HG02943 (cell line): ENCODE data around the gene CCDC7.
A peak's percentile ranks its signal among the peaks of the same experiment; 100 is the strongest.
"Not testable (repeated sequence)": the region's sequence is repeated elsewhere in the genome, so short reads cannot be mapped to it uniquely, and the experiment has no call there.

ENCODE experiments used
- ATAC-seq: cut with Tn5 transposase; IDR thresholded peaks from one replicate; pipeline ENCODE4 v1.9.1; 2021; ENCODE audit warnings: mild to moderate bottlenecking, low read depth, moderate library complexity; ENCODE audit not compliant: unreplicated experiment

The CCDC7 gene

DNA sequence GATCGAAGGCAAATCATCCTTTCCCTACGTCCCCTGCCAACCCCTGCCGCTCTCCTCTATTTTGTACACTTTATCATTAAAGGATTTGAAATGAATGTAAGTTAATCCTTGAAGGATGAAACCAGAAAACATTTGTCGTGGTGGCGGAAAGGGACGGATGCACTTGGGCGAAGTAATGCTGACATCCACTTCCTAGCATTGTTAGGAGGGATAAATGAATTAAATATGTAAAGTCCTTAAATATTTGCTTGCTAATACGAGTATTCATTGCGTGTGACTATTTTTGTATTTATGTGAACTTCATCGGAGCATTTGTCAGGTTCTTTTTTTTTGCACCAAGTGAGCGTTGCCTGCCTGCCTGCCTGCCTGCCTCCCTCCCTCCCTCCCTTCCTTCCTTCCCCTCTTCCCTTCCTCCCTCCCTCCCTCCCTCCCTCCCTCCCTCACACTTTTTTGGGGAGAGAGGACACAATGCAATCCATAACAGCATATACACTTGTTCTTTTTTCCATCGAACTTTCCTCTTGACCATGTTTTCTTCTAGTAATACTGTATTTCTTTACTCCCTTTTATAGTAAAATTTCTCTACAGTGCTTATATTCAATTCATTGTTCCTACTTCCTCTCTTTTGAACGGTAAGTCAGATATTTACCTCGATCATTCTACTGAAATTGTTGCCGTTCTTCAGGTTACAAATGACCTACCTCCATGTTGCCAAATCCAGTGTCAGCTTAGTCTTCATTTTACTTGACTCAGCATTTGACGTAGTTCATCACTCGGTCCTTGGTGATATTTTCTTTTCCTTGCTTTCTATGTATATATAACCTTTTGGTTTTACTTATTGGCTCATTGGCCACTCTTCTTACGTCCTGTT, 831 bp downstream of the CCDC7 start:
- peak; percentile 12 for ATAC-seq

DNA sequence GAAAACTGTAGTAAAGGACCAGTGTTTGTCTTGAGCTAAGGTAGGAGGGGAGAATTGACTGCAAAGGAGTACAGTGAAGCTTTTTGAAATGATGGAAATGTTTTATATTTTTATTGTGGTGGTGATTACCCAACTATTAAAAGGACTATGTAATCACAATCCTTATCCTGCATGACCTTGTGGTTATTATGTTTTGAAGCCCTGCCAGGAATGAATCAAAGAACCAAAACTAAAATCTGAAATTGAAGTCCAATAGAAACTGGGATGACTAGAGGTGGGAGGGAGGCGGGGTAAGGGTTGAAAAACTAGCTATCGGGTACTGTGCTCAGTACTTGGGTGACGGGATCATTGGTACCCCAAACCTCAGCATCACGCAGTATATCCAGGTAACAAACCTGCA, 8.2 kb downstream of the CCDC7 start:
- no peak for ATAC-seq

DNA sequence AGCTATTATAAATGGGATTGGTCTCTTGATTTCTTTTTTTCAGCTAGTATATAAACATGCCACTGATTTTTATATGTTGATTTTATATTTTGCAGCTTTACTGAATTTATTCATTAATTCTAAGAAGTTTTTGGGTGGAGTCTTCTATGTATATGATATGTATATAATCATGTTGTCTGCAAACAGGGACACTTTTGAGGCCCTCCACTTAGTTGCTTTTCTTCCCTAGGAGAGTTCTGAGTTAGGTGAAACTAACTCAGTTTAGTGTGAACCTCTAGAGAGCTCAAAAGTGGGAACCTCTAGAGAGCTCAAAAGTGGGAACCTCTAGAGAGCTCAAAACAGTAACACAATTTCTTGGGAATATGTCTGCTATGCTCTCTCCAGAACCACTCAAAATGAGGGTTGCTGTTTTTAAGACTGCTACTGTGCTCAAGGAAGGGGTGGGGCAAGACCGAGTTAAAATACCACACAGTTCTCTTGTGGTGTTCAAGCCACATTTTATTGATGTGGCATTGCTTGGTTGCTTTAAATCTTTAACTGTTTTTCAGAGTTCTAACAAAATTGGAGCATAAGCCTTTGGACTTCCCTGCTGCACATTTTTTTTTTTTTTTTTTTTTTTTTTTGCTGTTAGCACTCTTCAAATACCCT, 13.2 kb downstream of the CCDC7 start:
- no peak for ATAC-seq

DNA sequence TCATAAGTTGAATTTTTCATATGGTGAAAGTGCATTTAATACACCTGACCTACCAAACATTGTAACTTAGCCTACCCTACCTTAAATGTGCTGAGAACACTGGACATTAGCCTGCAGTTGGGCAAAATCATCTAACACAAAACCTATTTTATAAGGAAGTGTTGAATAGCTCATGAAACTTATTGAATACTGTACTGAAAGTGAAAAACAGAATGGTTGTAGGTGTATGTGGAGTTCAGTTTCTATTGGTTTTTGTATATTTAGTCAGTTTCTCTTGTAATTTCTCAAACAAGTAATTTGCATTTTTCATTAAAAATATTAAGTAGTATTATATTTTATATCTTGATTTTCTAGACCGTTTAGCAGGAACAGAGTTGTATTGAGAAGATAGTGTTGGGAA, 15.3 kb downstream of the CCDC7 start:
- ATAC-seq: no peak

DNA sequence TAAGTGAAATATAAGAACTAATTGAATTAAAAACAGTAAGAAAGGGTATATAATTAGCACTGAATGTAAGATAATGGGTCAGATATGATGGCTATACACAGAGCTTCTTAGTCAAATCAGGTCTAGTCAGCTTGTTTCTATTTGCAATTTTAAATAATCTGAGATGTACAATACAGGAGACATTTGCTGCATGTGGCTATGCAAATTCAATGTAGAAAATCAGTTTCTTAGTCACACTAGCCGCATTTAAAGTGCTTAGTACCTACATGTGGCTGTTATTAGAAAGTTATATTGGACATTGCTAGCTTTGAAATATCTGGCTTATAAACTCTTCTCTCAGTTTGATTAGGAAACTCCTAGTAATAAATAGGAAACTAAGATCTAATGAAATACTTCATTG, 25.3 kb downstream of the CCDC7 start:
- no peak for ATAC-seq

DNA sequence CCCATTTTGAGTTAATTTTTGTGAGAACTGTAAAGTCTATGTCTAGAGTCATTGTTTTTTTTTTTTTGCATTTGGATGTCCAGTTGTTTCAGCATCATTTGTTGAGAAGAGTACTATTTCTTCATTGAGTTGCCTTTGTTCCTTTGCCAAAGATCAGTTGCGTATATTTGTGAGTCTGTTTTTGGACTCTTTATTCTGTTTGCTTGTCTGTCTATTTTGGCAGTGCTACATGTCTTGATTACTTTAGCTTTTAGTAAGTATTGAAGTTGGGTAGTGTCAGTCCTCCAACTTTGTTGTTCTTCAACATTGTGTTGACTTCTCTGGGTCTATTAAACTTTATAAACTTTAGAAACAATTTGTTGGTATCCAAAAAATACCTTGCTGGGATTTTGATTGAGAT, 31.6 kb downstream of the CCDC7 start:
- ATAC-seq: no peak

DNA sequence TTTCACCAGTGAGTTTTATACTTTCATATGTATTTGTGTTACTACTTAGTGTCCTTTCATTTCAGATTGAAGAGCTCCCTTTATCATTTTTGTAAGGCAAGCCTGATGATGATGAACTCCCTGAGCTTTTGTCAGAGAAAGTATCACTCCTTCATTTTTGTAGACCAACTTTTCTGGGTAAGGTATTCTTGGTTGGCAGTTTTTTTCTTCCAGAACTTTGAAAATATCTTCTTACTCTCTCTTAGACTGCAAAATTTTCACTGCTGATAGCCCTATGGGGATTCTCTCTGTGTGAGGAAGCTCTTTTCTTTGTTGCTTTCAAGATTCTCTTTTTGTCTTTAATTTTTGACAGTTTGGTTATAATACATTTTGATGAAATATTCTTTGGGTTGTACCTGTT, 35.7 kb downstream of the CCDC7 start:
- no peak for ATAC-seq

DNA sequence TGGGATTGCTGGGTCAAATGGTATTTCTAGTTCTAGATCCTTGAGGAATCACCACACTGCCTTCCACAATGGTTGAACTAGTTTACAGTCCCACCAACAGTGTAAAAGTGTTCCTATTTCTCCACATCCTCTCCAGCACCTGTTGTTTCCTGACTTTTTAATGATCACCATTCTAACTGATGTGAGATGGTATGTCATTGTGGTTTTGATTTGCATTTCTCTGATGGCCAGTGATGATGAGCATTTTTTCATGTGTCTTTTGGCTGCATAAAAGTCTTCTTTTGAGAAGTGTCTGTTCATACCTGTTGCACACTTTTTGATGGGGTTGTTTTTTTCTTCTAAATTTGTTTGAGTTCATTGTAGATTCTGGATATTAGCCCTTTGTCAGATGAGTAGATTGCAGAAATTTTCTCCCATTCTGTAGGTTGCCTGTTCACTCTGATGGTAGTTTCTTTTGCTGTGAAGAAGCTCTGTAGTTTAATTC, 37.1 kb downstream of the CCDC7 start:
- ATAC-seq: not testable (repeated sequence)

DNA sequence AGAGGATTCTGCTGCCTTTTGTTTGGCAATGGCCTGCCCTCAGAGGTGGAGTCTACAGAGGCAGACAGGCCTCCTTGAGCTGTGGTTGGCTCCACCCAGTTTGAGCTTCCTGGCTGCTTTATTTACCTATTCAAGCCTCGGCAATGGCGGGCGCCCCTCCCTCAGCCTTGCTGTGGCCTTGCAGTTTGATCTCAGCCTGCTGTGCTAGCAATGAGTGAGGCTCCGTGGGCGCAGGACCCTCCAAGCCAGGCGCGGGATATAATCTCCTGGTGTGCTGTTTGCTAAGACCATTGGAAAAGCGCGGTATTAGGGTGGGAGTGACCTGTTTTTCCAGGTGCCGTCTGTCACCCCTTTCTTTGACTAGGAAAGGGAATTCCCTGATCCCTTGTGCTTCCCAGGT, 42.1 kb downstream of the CCDC7 start:
- not testable (repeated sequence) for ATAC-seq

DNA sequence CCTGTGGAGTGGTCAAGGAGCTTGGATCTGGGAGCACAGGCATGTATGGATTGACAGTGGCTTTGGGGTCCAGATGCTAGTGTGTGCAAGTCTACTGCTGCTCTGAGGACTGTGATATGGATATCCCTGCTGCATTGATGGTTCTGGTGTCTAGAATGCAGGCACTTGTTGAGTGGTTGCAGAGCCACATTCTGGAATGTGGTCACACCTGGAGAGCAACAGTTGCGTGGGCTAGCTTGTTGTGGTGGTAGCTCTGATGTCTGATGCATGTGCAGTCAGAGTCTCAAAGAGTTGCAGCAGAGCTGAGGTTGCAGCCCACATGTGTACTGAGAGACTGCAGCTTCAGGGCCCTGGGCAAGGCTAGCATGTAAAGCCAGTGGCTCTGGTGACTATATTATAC, 43.2 kb downstream of the CCDC7 start:
- no peak for ATAC-seq

DNA sequence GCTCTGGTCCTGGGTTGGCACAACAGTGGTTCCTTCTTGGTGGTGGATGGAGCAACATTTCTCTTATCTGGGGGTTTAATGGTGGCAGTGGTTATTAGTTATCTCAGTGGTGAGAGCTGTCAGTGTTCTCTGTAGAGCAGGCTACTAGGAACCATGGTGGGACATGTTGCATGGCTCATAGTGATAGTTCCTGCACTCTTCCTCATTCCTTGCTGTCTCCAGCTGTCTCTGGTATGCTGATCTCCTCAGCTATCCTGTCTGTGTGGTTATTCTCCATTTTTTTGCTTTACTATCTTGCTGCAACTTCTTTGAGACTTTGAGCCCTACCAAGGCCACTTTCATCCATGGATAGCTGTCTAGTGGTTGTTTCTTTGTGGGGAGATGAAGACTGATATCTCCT, 44.0 kb downstream of the CCDC7 start:
- ATAC-seq: no peak

DNA sequence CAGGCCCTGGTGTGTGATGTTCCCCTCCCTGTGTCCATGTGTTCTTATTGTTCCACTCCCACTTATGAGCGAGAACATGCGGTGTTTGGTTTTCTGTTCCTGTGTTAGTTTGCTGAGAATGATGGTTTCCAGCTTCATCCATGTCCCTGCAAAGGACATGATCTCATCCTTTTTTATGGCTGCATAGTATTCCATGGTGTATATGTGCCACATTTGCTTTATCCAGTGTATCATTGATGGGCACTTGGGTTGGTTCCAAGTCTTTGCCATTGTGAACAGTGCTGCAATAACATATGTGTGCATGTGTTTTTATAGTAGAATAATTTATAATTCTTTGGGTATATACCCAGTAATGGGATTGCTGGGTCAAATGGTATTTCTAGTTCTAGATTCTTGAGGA, 48.6 kb downstream of the CCDC7 start:
- not testable (repeated sequence) for ATAC-seq

DNA sequence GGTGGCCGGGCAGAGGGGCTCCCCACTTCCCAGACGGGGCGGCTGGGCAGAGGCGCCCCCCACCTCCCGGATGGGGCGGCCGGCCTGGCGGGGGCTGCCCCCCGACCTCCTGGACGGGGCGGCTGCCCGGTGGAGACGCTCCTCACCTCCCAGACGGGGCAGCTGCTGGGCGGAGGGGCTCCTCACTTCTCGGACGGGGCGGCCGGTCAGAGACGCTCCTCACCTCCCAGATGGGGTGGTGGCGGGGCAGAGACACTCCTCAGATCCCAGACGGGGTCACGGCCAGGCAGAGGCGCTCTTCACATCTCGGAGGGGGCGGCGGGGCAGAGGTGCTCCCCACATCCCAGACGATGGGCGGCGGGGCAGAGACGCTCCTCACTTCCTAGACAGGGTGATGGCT, 54.2 kb downstream of the CCDC7 start:
- ATAC-seq: not testable (repeated sequence)

DNA sequence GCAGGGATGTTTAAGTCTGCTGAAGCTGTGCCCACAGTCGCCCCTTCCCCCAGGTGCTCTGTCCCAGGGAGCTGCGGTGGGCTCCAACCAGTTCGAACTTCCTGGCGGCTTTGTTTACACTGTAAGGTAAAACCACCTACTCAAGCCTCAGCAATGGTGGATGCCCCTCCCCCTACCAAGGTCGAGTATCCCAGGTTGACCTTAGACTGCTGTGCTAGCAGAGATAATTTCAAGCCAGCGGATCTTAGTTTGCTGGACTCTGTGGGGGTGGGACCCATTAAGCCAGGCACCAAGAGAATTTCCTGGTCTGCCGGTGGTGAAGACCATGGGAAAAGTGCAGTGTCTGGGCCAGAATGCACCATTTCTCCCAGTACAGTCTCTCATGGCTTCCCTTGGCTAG, 56.0 kb downstream of the CCDC7 start:
- ATAC-seq: no peak

DNA sequence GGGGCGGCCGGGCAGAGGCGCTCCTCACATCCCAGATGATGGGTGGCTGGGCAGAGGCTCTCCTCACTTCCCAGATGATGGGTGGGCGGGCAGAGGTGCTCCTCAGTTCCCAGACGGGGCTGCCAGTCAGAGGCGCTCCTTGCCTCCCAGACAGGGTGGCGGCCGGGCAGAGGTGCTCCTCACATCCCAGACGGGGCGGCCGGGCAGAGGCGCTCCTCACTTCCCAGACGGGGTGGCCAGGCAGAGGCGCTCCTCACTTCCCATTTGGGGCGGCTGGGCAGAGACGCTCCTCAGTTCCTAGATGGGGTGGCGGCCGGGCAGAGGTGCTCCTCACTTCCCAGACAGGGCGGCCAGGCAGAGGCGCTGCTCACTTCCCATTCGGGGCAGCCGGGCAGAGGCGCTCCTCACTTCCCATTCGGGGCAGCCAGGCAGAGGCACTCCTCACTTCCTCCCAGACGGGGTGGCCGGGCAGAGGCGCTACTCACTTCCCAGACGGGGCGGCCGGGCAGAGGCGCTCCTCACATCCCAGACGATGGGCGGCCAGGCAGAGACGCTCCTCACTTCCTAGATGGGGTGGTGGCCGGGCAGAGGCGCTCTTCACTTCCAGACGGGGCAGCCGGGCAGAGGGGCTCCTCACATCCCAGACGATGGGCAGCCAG, 60.0 kb downstream of the CCDC7 start:
- not testable (repeated sequence) for ATAC-seq

DNA sequence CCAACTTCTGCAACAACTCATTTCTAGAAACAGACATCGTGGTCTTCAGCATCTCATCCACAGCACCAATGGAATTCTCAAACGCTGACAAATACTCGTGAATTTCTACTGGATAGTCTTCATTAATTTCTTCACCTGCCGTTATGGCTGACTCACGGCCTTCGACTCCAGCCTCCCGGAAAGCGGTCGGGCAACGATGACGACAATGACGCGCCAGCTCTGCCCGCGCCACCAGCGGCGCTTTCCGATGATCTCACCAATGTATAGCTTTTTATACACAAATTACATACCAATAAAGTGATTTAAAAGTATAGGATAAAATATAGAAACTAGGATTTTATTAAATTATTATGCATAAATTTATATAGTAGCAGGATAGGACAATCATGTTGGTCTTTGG, 65.7 kb downstream of the CCDC7 start:
- ATAC-seq: no peak

DNA sequence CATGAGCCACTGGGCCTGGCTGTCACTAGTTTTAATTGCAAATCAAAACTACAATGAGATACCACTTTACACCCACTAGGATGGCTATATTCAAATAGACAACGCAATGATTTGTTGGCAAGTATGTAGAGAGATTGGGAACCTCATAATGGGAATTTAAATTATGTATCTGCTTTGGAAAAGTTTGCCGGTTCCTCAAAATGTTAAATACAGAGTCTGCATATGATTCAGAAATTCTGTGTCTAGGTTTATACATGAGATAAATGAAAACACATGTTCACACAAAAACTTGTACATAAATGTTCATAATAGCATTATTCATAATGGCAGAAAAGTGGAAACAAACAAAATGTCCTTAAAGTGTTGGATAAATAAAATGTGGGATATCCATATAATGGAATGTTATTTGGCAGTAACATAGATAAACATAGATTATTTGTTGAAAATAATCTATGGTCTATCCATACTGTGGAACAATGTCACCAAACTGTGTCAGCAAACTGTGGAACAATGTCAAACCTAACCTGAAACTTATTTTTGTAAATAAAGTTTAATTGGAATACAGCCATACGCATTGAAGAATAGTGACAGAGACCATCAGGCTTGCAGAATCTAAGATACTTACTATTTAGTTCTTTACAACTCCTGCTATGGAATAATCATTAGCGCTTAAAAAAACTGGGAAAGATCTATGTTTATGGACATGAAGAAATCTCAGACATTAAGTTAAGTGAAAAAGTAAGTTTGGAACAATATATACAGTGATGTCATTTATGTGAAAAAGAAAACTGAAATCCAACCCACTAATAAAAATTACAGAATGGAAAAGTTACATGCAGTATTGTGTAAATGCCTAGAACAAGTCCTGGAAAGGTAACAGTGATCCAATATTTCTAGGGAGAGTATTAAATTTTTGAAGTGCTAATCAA, 70.9 kb downstream of the CCDC7 start:
- ATAC-seq: no peak

DNA sequence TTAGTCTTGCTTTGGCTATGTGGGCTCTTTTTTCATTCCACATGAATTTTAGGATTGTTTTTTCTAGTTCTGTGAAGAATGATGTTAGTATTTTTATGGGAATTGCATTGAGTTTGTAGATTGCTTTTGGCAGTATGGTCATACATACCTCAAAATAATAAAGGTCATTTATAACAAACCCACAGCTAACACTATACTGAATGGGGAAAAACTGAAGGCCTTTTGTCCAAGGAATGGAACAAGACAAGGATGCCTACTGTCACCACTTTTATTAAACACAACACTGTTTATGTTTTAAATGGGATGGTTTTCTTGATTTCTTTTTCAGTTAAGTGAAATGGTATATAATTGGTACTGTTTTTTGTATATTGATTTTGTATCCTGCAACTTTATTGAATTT, 84.3 kb downstream of the CCDC7 start:
- no peak for ATAC-seq

DNA sequence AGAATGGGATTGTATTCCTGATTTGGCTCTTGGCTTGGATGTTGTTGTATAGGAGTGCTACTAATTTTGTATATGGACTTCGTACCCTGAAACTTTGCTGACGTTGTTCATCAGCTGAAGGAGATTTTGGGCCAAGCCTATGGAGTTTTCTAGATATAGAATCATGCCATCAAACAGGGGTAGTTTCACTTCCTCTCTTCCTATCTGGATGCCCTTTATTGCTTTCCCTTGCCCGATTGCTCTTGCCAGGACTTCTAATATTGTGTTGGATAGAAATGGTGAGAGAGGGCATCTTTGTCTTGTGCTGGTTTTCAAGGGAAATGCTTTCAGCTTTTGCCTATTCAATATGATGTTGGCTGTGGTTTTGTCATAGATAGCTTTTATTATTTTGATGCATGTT, 92.3 kb downstream of the CCDC7 start:
- ATAC-seq: no peak

DNA sequence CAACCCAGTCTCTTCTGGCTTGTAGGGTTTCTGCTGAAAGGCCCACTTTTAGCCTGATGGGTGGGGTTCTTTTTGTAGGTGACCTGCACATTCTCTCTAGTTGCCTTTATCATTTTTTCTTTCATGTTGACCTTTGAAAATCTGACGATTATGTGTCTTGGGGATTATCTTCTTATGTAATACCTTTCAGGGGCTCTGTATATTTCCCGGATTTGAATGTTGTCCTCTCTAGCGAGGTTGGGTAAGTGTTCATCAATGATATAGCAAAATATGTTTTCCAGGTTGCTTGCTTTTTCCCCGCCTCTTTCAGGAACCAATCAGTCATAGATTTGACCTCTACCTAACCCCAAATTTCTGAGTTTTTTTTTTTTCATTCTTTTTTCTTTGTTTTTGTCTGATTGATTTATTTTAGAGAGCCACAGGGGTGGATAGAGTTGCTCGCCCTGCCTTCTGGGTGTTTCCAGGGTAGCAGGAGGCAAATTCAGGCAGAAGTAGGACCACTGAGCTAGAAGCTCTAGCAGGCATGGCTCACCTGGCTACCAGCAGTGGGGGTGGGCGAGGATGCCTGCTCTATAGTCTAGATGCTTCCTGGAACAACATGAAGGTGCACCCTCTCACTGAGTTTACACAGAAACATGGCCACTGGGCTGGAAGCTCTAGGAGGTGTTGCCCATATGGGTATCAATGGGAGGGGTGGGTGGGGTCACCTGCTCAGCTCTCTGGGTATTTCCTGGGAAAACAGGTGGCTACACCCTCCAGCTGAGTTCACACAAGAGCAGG, 94.9 kb downstream of the CCDC7 start:
- no peak for ATAC-seq
